DOHH2 (cell line): Measurements from ENCODE around the gene GOLGA6L2.
A peak's percentile ranks its signal among the peaks of the same experiment; 100 is the strongest.

Source experiments
- H3F3A ChIP-seq: fragments of 200-600 bp; sonication (generic), shearing (Covaris generic); 2 replicates; pipeline ENCODE4 v1.6.0; 2016; ENCODE audit warnings: antibody characterized with exemption, mild to moderate bottlenecking; ENCODE audit not compliant: control insufficient read depth, insufficient read depth
- H3K27ac ChIP-seq: fragments of 200-600 bp; sonication (generic); 2 replicates; pipeline ENCODE4 v1.5.1; 2014; ENCODE audit warnings: low read depth, mild to moderate bottlenecking, low read length, moderate library complexity
- H3K27me3 ChIP-seq: fragments of 200-600 bp; sonication (generic); 2 replicates; pipeline ENCODE4 v1.6.1; 2014; ENCODE audit warnings: mild to moderate bottlenecking, low read length, mixed read lengths; ENCODE audit not compliant: control insufficient read depth
- H3K36me3 ChIP-seq: fragments of 200-600 bp; sonication (generic); 2 replicates; pipeline ENCODE4 v1.6.1; 2014; ENCODE audit warnings: mild to moderate bottlenecking, low read length, moderate library complexity, mixed read lengths; ENCODE audit not compliant: control insufficient read depth
- H3K4me1 ChIP-seq: fragments of 200-600 bp; sonication (generic); 2 replicates; pipeline ENCODE4 v1.6.1; 2014; ENCODE audit warnings: mild to moderate bottlenecking, low read length, mixed read lengths; ENCODE audit not compliant: control insufficient read depth
- H3K4me2 ChIP-seq: fragments of 200-600 bp; sonication (generic); 2 replicates; pipeline ENCODE4 v1.6.0; 2014; ENCODE audit warnings: mild to moderate bottlenecking, low read length, moderate library complexity
- H3K4me3 ChIP-seq: fragments of 200-600 bp; sonication (generic); 2 replicates; pipeline ENCODE4 v1.5.1; 2014; ENCODE audit warnings: mild to moderate bottlenecking, low read length, mixed read lengths
- H3K79me2 ChIP-seq: fragments of 200-600 bp; sonication (generic); 2 replicates; pipeline ENCODE4 v1.6.1; 2014; ENCODE audit warnings: mild to moderate bottlenecking, low read length, mixed read lengths; ENCODE audit not compliant: control insufficient read depth
- H3K9me2 ChIP-seq: fragments of 200-600 bp; sonication (generic); replicated peaks from 2 replicates; pipeline ENCODE4 v1.6.1; 2014; ENCODE audit warnings: mild to moderate bottlenecking, low read length, mixed read lengths; ENCODE audit not compliant: control insufficient read depth
- H3K9me3 ChIP-seq: fragments of 200-600 bp; sonication (generic); 2 replicates; pipeline ENCODE4 v1.6.1; 2014; ENCODE audit warnings: antibody characterized with exemption, low read length, mixed read lengths; ENCODE audit not compliant: control insufficient read depth, insufficient read depth
- H4K20me1 ChIP-seq: fragments of 200-600 bp; sonication (generic); 2 replicates; pipeline ENCODE4 v1.6.0; 2014; ENCODE audit warnings: low read depth, mild to moderate bottlenecking, antibody characterized with exemption, low read length, moderate library complexity; ENCODE audit not compliant: control insufficient read depth, insufficient read depth
- CTCF ChIP-seq: fragments of 200-600 bp; sonication (generic); IDR thresholded peaks from one replicate; pipeline ENCODE4 v1.5.1; 2014; ENCODE audit warnings: antibody characterized with exemption, mild to moderate bottlenecking, low read depth, low read length; ENCODE audit not compliant: poor library complexity, severe bottlenecking
- EZH2phosphoT487 ChIP-seq: fragments of 200-600 bp; sonication (generic); IDR thresholded peaks from 2 replicates; pipeline ENCODE4 v1.6.1; 2017; ENCODE audit warnings: borderline replicate concordance, mild to moderate bottlenecking, antibody characterized with exemption, low read length, moderate library complexity, mixed read lengths

Gene GOLGA6L2

GRCh38 chr15:23472678-23473077 lies 25.6 kb upstream of the GOLGA6L2 start:
- TF ChIP-seq CTCF (no peak), EZH2phosphoT487 (no peak)
- Histone ChIP-seq H3K4me2 (no peak overlapping the region), H3K9me2 (no peaks in the 10 kb centered on the region), H3K27me3 (no peaks in the 10 kb centered on the region; the same call in 1 of the 2 replicates), H3K9me3 (no peaks in the 10 kb centered on the region), H3K4me1 (no peaks in the 10 kb centered on the region), H3K4me3 (no peak overlapping the region), H3K27ac (no peak overlapping the region), H4K20me1 (no peaks in the 10 kb centered on the region), H3K79me2 (no peaks in the 10 kb centered on the region), H3F3A (no peaks in the 10 kb centered on the region), H3K36me3 (no peaks in the 10 kb centered on the region)

DNA sequence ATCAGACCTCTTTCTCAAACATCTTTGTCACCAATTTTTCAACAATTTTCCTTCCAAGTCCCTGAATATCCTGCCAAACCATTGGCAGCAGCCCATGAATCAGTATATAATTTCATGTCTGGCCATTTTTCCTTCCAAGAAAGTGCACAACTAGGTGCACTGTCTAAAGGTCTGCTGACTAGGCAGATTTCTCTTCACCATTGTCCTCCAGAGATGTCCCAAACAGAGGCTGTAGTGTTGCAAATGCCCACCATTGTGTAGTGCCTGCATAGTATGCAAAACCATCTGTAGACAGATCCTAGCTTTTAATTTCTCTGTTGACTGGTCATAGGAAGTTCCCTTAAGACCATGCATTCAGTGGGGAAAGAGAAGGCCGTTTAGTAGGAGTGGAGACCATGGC lies 25.0 kb upstream of the GOLGA6L2 start:
- H3K4me2 ChIP-seq: no peak overlapping the region

GRCh38 chr15:23467110-23467600 lies 20.1 kb upstream of the GOLGA6L2 start:
- Histone ChIP-seq H3K79me2 (no peaks in the 10 kb centered on the region), H3K27me3 (no peaks in the 10 kb centered on the region), H4K20me1 (no peaks in the 10 kb centered on the region), H3K36me3 (no peaks in the 10 kb centered on the region), H3F3A (no peaks in the 10 kb centered on the region), H3K9me2 (no peaks in the 10 kb centered on the region), H3K4me1 (no peaks in the 10 kb centered on the region), H3K4me3 (no peak overlapping the region), H3K4me2 (no peak overlapping the region), H3K9me3 (no peaks in the 10 kb centered on the region), H3K27ac (no peak overlapping the region)
- peak; percentile 45 for TF ChIP-seq CTCF
- TF ChIP-seq EZH2phosphoT487: no peak

More for the DNA sequence above, 25.0 kb upstream of the GOLGA6L2 start:
- no peaks in the 10 kb centered on the region for H3K4me1 ChIP-seq
- no peaks in the 10 kb centered on the region for H4K20me1 ChIP-seq
- H3K79me2 ChIP-seq: no peaks in the 10 kb centered on the region
- no peaks in the 10 kb centered on the region; the same call in 1 of the 2 replicates for H3K27me3 ChIP-seq
- H3K9me2 ChIP-seq: no peaks in the 10 kb centered on the region
- no peak overlapping the region for H3K4me3 ChIP-seq
- no peak overlapping the region for H3K27ac ChIP-seq
- no peak for TF ChIP-seq CTCF
- TF ChIP-seq EZH2phosphoT487: no peak
- no peaks in the 10 kb centered on the region for H3K9me3 ChIP-seq
- H3K36me3 ChIP-seq: no peaks in the 10 kb centered on the region
- H3F3A ChIP-seq: no peaks in the 10 kb centered on the region

- Histone ChIP-seq H3K4me3 (no peak overlapping the region), H3K27me3 (no peaks in the 10 kb centered on the region), H4K20me1 (no peaks in the 10 kb centered on the region), H3K4me1 (no peaks in the 10 kb centered on the region), H3K79me2 (no peaks in the 10 kb centered on the region), H3K27ac (no peak overlapping the region), H3F3A (no peaks in the 10 kb centered on the region), H3K9me3 (no peaks in the 10 kb centered on the region), H3K4me2 (no peak overlapping the region), H3K9me2 (no peaks in the 10 kb centered on the region), H3K36me3 (no peaks in the 10 kb centered on the region)
- TF ChIP-seq EZH2phosphoT487 (no peak), CTCF (no peak)
Observed at GRCh38 chr15:23457890-23458289, 10.8 kb upstream of the GOLGA6L2 start.
